HEK293 (cell line): ENCODE results near the gene KIF17.

Source experiments
- CTCF ChIA-PET: fragments of 350-600 bp; formaldehyde crosslinking; extraction: SDS; loops from one replicate; lab custom pipeline; 2021; ENCODE audit warnings: antibody characterized with exemption; lab: Yijun Ruan, JAX
- POLR2A ChIA-PET: fragments of 300-600 bp; formaldehyde crosslinking; extraction: SDS; loops from one replicate; lab custom pipeline; 2020; ENCODE audit warnings: antibody characterized with exemption, inconsistent platforms; lab: Yijun Ruan, JAX
- H3K27ac ChIP-seq: fragments of 200-500 bp; sonication (Bioruptor generic); 2 replicates; pipeline ENCODE4 v1.5.1; 2014; ENCODE audit warnings: low read depth, low read length, control low read depth, inconsistent platforms; ENCODE audit errors: extremely low read depth
- H3K36me3 ChIP-seq, 2 experiments: fragments of 200-500 bp in 1 of 2; sonication (Bioruptor generic) in 1 of 2; 1 replicate in 1 of 2; 2 replicates in 1 of 2; pipeline ENCODE4 v1.5.1; 2014 to 2017; ENCODE audit warnings: inconsistent platforms in 2 of 2, low read length in 2 of 2; ENCODE audit not compliant: control insufficient read depth in 2 of 2, insufficient read depth in 1 of 2
- H3K4me1 ChIP-seq: fragments of 200-500 bp; sonication (Bioruptor generic); 2 replicates; pipeline ENCODE4 v1.5.1; 2014; ENCODE audit warnings: mild to moderate bottlenecking, low read length, inconsistent platforms; ENCODE audit not compliant: control insufficient read depth, insufficient read depth
- H3K4me3 ChIP-seq: 2 replicates; pipeline ENCODE4 v1.5.1; 2011; ENCODE audit warnings: low read depth, mild to moderate bottlenecking, control low read depth, low read length, moderate library complexity
- H3K9me3 ChIP-seq: fragments of 200-500 bp; sonication (Bioruptor generic); 2 replicates; pipeline ENCODE4 v1.5.1; 2014; ENCODE audit warnings: low read depth, low read length, inconsistent platforms; ENCODE audit not compliant: control insufficient read depth, insufficient read depth
- HOXC10 ChIP-seq: sonication (generic); formaldehyde crosslinking; IDR thresholded peaks from 2 replicates; pipeline ENCODE4 v1.8.1; 2023; ENCODE audit warnings: mild to moderate bottlenecking, missing genetic modification reagents
- IKZF3 ChIP-seq: fragments of 450-650 bp; IDR thresholded peaks from 2 replicates; pipeline ENCODE4 v1.5.0; 2018; ENCODE audit warnings: missing biosample characterization, mild to moderate bottlenecking, missing genetic modification characterization, moderate library complexity
- MZF1 ChIP-seq: fragments of 450-650 bp; formaldehyde crosslinking; IDR thresholded peaks from 2 replicates; pipeline ENCODE4 v1.5.1; 2017; ENCODE audit warnings: missing biosample characterization, missing genetic modification characterization, borderline replicate concordance
- WT1 ChIP-seq: fragments of 450-650 bp; formaldehyde crosslinking; IDR thresholded peaks from 2 replicates; pipeline ENCODE4 v1.5.1; 2016; ENCODE audit warnings: missing biosample characterization, missing genetic modification characterization
- YY2 ChIP-seq: fragments of 450-650 bp; formaldehyde crosslinking; IDR thresholded peaks from 2 replicates; pipeline ENCODE4 v1.5.1; 2016; ENCODE audit warnings: missing biosample characterization, missing genetic modification characterization
- ZIC2 ChIP-seq: fragments of 450-650 bp; formaldehyde crosslinking; IDR thresholded peaks from 2 replicates; pipeline ENCODE4 v1.5.1; 2016; ENCODE audit warnings: missing biosample characterization, missing genetic modification characterization
- ZNF138 ChIP-seq: fragments of 450-650 bp; formaldehyde crosslinking; IDR thresholded peaks from 2 replicates; pipeline ENCODE4 v1.5.1; 2016; ENCODE audit warnings: missing biosample characterization, missing genetic modification characterization, borderline replicate concordance
- ZNF302 ChIP-seq: fragments of 450-650 bp; formaldehyde crosslinking; IDR thresholded peaks from 2 replicates; pipeline ENCODE4 v1.5.1; 2016; ENCODE audit warnings: missing biosample characterization, missing genetic modification characterization, low read depth
- ZNF404 ChIP-seq: fragments of 450-650 bp; formaldehyde crosslinking; IDR thresholded peaks from 2 replicates; pipeline ENCODE4 v1.5.1; 2017; ENCODE audit warnings: missing biosample characterization, missing genetic modification characterization
- ZNF626 ChIP-seq: fragments of 450-650 bp; sonication (Bioruptor Pico); formaldehyde crosslinking; IDR thresholded peaks from 2 replicates; pipeline ENCODE4 v1.5.1; 2018; ENCODE audit warnings: missing biosample characterization, missing genetic modification characterization, inconsistent platforms
- ZNF654 ChIP-seq: fragments of 450-650 bp; formaldehyde crosslinking; IDR thresholded peaks from 2 replicates; pipeline ENCODE4 v1.5.1; 2016; ENCODE audit warnings: low read depth, missing biosample characterization, missing genetic modification characterization
- ZNF658 ChIP-seq: fragments of 450-650 bp; formaldehyde crosslinking; IDR thresholded peaks from 2 replicates; pipeline ENCODE4; 2016; ENCODE audit warnings: missing biosample characterization, missing genetic modification characterization
- ZNF660 ChIP-seq: fragments of 450-650 bp; IDR thresholded peaks from 2 replicates; pipeline ENCODE4 v1.5.1; 2018; ENCODE audit warnings: missing biosample characterization, mild to moderate bottlenecking, missing genetic modification characterization
- ZNF777 ChIP-seq: fragments of 450-650 bp; formaldehyde crosslinking; IDR thresholded peaks from 2 replicates; pipeline ENCODE4 v1.5.1; 2017; ENCODE audit warnings: missing biosample characterization, missing genetic modification characterization, borderline replicate concordance
- ZNF792 ChIP-seq: fragments of 450-650 bp; formaldehyde crosslinking; IDR thresholded peaks from 2 replicates; pipeline ENCODE4 v1.5.1; 2016; ENCODE audit warnings: missing biosample characterization, missing genetic modification characterization
- ZNF837 ChIP-seq: fragments of 450-650 bp; formaldehyde crosslinking; IDR thresholded peaks from 2 replicates; pipeline ENCODE4 v1.5.1; 2016; ENCODE audit warnings: missing biosample characterization, missing genetic modification characterization
- TF ChIP-seq, protein P1 (sequence below): fragments of 450-650 bp; formaldehyde crosslinking; IDR thresholded peaks from 2 replicates; pipeline ENCODE4 v1.5.1; 2017; ENCODE audit warnings: missing biosample characterization, missing genetic modification characterization
- TF ChIP-seq, protein P2 (sequence below): fragments of 450-650 bp; formaldehyde crosslinking; IDR thresholded peaks from 2 replicates; pipeline ENCODE4 v1.5.1; 2016; ENCODE audit warnings: missing biosample characterization, missing genetic modification characterization
- TF ChIP-seq, protein P3 (sequence below): fragments of 450-650 bp; formaldehyde crosslinking; IDR thresholded peaks from 2 replicates; pipeline ENCODE4 v1.5.1; 2017; ENCODE audit warnings: missing biosample characterization, mild to moderate bottlenecking, missing genetic modification characterization, moderate library complexity
- TF ChIP-seq, protein P4 (sequence below): fragments of 450-650 bp; formaldehyde crosslinking; IDR thresholded peaks from 2 replicates; pipeline ENCODE4 v1.5.1; 2016; ENCODE audit warnings: missing biosample characterization, missing genetic modification characterization, low read depth

KIF17 gene

DNA sequence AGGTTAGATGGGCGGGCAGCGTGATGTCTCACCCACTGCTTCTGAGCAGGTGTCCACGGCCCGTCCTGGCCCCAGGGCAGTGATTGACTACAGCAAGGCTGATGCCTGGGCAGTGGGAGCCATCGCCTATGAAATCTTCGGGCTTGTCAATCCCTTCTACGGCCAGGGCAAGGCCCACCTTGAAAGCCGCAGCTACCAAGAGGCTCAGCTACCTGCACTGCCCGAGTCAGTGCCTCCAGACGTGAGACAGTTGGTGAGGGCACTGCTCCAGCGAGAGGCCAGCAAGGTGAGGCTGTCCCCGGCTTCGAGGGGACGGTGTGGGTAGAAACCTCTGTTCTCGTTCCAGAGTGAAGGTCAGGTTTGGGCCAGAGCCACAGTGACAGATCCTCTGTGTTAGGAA is 68.9 kb downstream of the KIF17 start:
- H3K4me3 ChIP-seq: no peak overlapping the region
- POLR2A ChIA-PET: interaction anchor here (1.7 kb wide), 1 partner anchor 15 kb away, joined by 7 read pairs; no protein-coding TSS in a partner anchor
- H3K27ac ChIP-seq: no peak overlapping the region
- H3K9me3 ChIP-seq: no peaks in the 10 kb centered on the region
- CTCF ChIA-PET: interaction anchor here (0.6 to 1.2 kb wide), 3 partner anchors 16 to 282 kb away, joined by 3 read pairs; no protein-coding TSS in a partner anchor
- no peaks in the 10 kb centered on the region for H3K4me1 ChIP-seq
- TF ChIP-seq ZNF660 (tag by site-specific recombination): no peak
- TF ChIP-seq, protein P1, sequence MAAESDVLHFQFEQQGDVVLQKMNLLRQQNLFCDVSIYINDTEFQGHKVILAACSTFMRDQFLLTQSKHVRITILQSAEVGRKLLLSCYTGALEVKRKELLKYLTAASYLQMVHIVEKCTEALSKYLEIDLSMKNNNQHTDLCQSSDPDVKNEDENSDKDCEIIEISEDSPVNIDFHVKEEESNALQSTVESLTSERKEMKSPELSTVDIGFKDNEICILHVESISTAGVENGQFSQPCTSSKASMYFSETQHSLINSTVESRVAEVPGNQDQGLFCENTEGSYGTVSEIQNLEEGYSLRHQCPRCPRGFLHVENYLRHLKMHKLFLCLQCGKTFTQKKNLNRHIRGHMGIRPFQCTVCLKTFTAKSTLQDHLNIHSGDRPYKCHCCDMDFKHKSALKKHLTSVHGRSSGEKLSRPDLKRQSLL (tag by site-specific recombination): no peak
- TF ChIP-seq ZNF658: no peak
- no peak for TF ChIP-seq WT1 (tag by site-specific recombination)
- TF ChIP-seq YY2: no peak
- TF ChIP-seq, all 188 proteins: peak for 0
- H3K36me3 ChIP-seq: peaks cover 25 to 86% of the 10 kb centered on the region in 2 experiments

DNA sequence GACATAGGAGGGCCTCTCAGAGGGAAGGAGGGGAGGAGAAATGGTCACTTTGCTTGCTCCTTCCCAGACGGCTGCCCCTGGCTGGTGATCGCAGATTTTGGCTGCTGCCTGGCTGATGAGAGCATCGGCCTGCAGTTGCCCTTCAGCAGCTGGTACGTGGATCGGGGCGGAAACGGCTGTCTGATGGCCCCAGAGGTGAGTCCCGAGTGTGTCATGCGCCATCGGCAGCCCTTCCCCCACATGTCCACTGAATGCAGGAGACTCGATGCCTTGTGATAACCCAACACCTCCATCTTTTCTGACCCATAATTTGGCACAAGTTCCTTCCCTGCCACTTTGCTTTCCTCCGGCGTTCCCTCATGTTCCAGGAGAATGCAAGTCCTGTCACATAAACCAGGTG is 69.4 kb downstream of the KIF17 start:
- ChIA-PET CTCF (interaction anchor here (0.6 to 1.3 kb wide), 2 partner anchors 31 to 74 kb away, joined by 3 to 6 read pairs; no protein-coding TSS in a partner anchor), POLR2A (interaction anchor here (1.7 kb wide), 1 partner anchor 14 kb away, joined by 7 read pairs; no protein-coding TSS in a partner anchor)
- Histone ChIP-seq H3K27ac (no peak overlapping the region), H3K4me1 (no peaks in the 10 kb centered on the region), H3K9me3 (no peaks in the 10 kb centered on the region), H3K36me3 (peaks cover 21 to 85% of the 10 kb centered on the region in 2 experiments), H3K4me3 (no peak overlapping the region)
- TF ChIP-seq HOXC10 (CRISPR knock-in tag) (no peak), YY2 (no peak), ZNF302 (no peak), ZNF138 (no peak)

DNA sequence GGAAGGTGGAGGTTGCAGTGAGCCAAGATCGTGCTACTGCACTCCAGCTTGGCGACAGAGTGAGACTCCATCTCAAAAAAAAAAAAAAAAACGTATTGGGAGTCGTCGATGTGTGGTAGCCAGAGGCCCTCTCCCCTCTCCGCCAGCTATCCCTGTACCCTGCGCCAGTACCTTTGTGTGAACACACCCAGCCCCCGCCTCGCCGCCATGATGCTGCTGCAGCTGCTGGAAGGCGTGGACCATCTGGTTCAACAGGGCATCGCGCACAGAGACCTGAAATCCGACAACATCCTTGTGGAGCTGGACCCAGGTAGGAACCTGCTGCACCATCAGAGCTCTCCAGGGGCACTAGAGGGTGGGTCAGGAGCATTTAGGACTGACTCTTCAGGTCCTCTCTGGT is 72.4 kb downstream of the KIF17 start:
- POLR2A ChIA-PET: interaction anchor here (0.6 to 1.2 kb wide), 3 partner anchors 12 to 55 kb away, joined by 4 to 7 read pairs (median 4); partner anchors contain the start of gene DDOST
- TF ChIP-seq ZNF626 (tag by site-specific recombination): no peak
- no peak for TF ChIP-seq ZNF777 (tag by site-specific recombination)
- TF ChIP-seq ZNF837 (tag by site-specific recombination): no peak
- TF ChIP-seq, protein P2, sequence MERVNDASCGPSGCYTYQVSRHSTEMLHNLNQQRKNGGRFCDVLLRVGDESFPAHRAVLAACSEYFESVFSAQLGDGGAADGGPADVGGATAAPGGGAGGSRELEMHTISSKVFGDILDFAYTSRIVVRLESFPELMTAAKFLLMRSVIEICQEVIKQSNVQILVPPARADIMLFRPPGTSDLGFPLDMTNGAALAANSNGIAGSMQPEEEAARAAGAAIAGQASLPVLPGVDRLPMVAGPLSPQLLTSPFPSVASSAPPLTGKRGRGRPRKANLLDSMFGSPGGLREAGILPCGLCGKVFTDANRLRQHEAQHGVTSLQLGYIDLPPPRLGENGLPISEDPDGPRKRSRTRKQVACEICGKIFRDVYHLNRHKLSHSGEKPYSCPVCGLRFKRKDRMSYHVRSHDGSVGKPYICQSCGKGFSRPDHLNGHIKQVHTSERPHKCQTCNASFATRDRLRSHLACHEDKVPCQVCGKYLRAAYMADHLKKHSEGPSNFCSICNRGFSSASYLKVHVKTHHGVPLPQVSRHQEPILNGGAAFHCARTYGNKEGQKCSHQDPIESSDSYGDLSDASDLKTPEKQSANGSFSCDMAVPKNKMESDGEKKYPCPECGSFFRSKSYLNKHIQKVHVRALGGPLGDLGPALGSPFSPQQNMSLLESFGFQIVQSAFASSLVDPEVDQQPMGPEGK (tag by site-specific recombination): no peak
- TF ChIP-seq MZF1 (tag by site-specific recombination): no peak
- TF ChIP-seq, protein P3, sequence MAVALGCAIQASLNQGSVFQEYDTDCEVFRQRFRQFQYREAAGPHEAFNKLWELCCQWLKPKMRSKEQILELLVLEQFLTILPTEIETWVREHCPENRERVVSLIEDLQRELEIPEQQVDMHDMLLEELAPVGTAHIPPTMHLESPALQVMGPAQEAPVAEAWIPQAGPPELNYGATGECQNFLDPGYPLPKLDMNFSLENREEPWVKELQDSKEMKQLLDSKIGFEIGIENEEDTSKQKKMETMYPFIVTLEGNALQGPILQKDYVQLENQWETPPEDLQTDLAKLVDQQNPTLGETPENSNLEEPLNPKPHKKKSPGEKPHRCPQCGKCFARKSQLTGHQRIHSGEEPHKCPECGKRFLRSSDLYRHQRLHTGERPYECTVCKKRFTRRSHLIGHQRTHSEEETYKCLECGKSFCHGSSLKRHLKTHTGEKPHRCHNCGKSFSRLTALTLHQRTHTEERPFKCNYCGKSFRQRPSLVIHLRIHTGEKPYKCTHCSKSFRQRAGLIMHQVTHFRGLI (tag by site-specific recombination): no peak
- no peak for TF ChIP-seq ZNF654
- TF ChIP-seq IKZF3 (tag by site-specific recombination): no peak
- TF ChIP-seq ZNF404 (tag by site-specific recombination): no peak
- no peak for TF ChIP-seq ZNF792
- no peak for TF ChIP-seq ZIC2 (tag by site-specific recombination)
- TF ChIP-seq, protein P4, sequence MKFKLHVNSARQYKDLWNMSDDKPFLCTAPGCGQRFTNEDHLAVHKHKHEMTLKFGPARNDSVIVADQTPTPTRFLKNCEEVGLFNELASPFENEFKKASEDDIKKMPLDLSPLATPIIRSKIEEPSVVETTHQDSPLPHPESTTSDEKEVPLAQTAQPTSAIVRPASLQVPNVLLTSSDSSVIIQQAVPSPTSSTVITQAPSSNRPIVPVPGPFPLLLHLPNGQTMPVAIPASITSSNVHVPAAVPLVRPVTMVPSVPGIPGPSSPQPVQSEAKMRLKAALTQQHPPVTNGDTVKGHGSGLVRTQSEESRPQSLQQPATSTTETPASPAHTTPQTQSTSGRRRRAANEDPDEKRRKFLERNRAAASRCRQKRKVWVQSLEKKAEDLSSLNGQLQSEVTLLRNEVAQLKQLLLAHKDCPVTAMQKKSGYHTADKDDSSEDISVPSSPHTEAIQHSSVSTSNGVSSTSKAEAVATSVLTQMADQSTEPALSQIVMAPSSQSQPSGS: no peak
- no peak for TF ChIP-seq ZNF138
- no peak for TF ChIP-seq ZNF302
- TF ChIP-seq, all 188 proteins: peak for 0
- H3K36me3 ChIP-seq: peaks cover 11 to 87% of the 10 kb centered on the region in 2 experiments
- H3K27ac ChIP-seq: no peak overlapping the region
- no peak overlapping the region for H3K4me3 ChIP-seq
- no peaks in the 10 kb centered on the region for H3K9me3 ChIP-seq
- CTCF ChIA-PET: interaction anchor here (1.2 to 1.6 kb wide), 2 partner anchors 11 to 13 kb away, joined by 6 to 8 read pairs; no protein-coding TSS in a partner anchor
- H3K4me1 ChIP-seq: no peaks in the 10 kb centered on the region
